HUES64 (cell line): Measurements from ENCODE around the gene SEMA4G.
"Not testable (repeated sequence)": the region's sequence is repeated elsewhere in the genome, so short reads cannot be mapped to it uniquely, and the experiment has no call there.

Experiments used
- H3K27ac ChIP-seq: 2 replicates; pipeline ENCODE4 v1.7.0; 2013; ENCODE audit warnings: low read depth, low read length, inconsistent platforms
- H3K27me3 ChIP-seq: 2 replicates; pipeline ENCODE4 v1.6.1; 2013; ENCODE audit warnings: mild to moderate bottlenecking, low read length; ENCODE audit not compliant: insufficient read depth
- H3K36me3 ChIP-seq: 2 replicates; pipeline ENCODE4 v1.6.1; 2013; ENCODE audit warnings: mild to moderate bottlenecking, low read length; ENCODE audit not compliant: insufficient read depth
- H3K4me1 ChIP-seq: 2 replicates; pipeline ENCODE4 v1.6.1; 2013; ENCODE audit warnings: mild to moderate bottlenecking, low read length, moderate library complexity; ENCODE audit not compliant: insufficient read depth
- H3K4me3 ChIP-seq: 2 replicates; pipeline ENCODE4 v1.5.1; 2013; ENCODE audit warnings: mild to moderate bottlenecking, low read length, moderate library complexity
- H3K9ac ChIP-seq: 2 replicates; pipeline ENCODE4 v1.6.1; 2013; ENCODE audit warnings: mild to moderate bottlenecking, low read depth, low read length
- H3K9me3 ChIP-seq: 2 replicates; pipeline ENCODE4 v1.6.1; 2013; ENCODE audit warnings: low read depth, low read length; ENCODE audit not compliant: insufficient read depth
- whole genome bisulfite sequencing: fragments of 150-250, 120-280 bp; methylation state at CpG from one replicate; pipeline ENCODE4 v1.1.7; 2013; ENCODE audit warnings: missing lambda C conversion rate; 5-methylcytosine and 5-hydroxymethylcytosine counted together

Gene SEMA4G

GRCh38 chr10:100972115-100972903 is 3.0 kb downstream of the SEMA4G start:
- H3K9me3 ChIP-seq = no peaks in the 10 kb centered on the region
- peaks cover 8% of the 10 kb centered on the region for H3K27me3 ChIP-seq
- no peaks in the 10 kb centered on the region for H3K36me3 ChIP-seq
- H3K4me1 ChIP-seq = peaks cover 9% of the 10 kb centered on the region; the same call in 1 of the 2 replicates
- H3K9ac ChIP-seq = no peak overlapping the region
- WGBS = 83% methylated on average over 13 of the region's 13 CpGs
- H3K4me3 ChIP-seq = no peak overlapping the region
- H3K27ac ChIP-seq = no peak overlapping the region

GRCh38 chr10:100972904-100973535 is 3.7 kb downstream of the SEMA4G start:
- H3K4me1 ChIP-seq = peaks cover 9% of the 10 kb centered on the region; the same call in 1 of the 2 replicates
- WGBS = 95% methylated on average over 6 of the region's 6 CpGs
- no peak overlapping the region for H3K4me3 ChIP-seq
- H3K36me3 ChIP-seq = no peaks in the 10 kb centered on the region
- peaks cover 8% of the 10 kb centered on the region for H3K27me3 ChIP-seq
- H3K27ac ChIP-seq = no peak overlapping the region
- H3K9ac ChIP-seq = no peak overlapping the region
- no peaks in the 10 kb centered on the region for H3K9me3 ChIP-seq

- not testable (repeated sequence) for H3K4me1 ChIP-seq, H3K4me3 ChIP-seq, H3K9me3 ChIP-seq, H3K27me3 ChIP-seq, H3K27ac ChIP-seq, H3K9ac ChIP-seq
- H3K36me3 ChIP-seq = peaks cover 12% of the 10 kb centered on the region; the same call in 1 of the 2 replicates
- 86% methylated on average over 8 of the region's 8 CpGs for WGBS
Measured at GRCh38 chr10:100975397-100975796, 6.1 kb downstream of the SEMA4G start.

- H3K9me3 ChIP-seq = no peaks in the 10 kb centered on the region
- H3K27me3 ChIP-seq = no peaks in the 10 kb centered on the region
- H3K36me3 ChIP-seq = peaks cover 23% of the 10 kb centered on the region
- H3K4me1 ChIP-seq = no peaks in the 10 kb centered on the region
- H3K27ac ChIP-seq = no peak overlapping the region
- no peak overlapping the region for H3K4me3 ChIP-seq
- 91% methylated on average over 3 of the region's 3 CpGs for WGBS
- H3K9ac ChIP-seq = no peak overlapping the region
Measured at GRCh38 chr10:100976906-100977305, 7.6 kb downstream of the SEMA4G start.

- no peaks in the 10 kb centered on the region for H3K27me3 ChIP-seq
- H3K27ac ChIP-seq = no peak overlapping the region
- whole genome bisulfite sequencing = 92% methylated on average over 6 of the region's 6 CpGs
- H3K9ac ChIP-seq = no peak overlapping the region
- H3K9me3 ChIP-seq = no peaks in the 10 kb centered on the region
- no peak overlapping the region for H3K4me3 ChIP-seq
- H3K36me3 ChIP-seq = peaks cover 23% of the 10 kb centered on the region
- no peaks in the 10 kb centered on the region for H3K4me1 ChIP-seq
Measured at GRCh38 chr10:100977436-100977835, 8.1 kb downstream of the SEMA4G start.

GRCh38 chr10:100978121-100978900 is 9.0 kb downstream of the SEMA4G start:
- H3K9me3 ChIP-seq = no peaks in the 10 kb centered on the region
- H3K4me3 ChIP-seq = no peak overlapping the region
- no peaks in the 10 kb centered on the region for H3K27me3 ChIP-seq
- 93% methylated on average over 13 of the region's 13 CpGs for WGBS
- no peak overlapping the region for H3K27ac ChIP-seq
- H3K9ac ChIP-seq = no peak overlapping the region
- peaks cover 30% of the 10 kb centered on the region for H3K36me3 ChIP-seq
- no peaks in the 10 kb centered on the region for H3K4me1 ChIP-seq

- 94% methylated on average over 10 of the region's 10 CpGs for WGBS
- Histone ChIP-seq H3K27ac (no peak overlapping the region), H3K4me3 (no peak overlapping the region), H3K4me1 (no peaks in the 10 kb centered on the region), H3K9ac (no peak overlapping the region), H3K27me3 (no peaks in the 10 kb centered on the region), H3K9me3 (no peaks in the 10 kb centered on the region), H3K36me3 (peaks cover 31% of the 10 kb centered on the region)
Measured at GRCh38 chr10:100978901-100979195, 9.5 kb downstream of the SEMA4G start.

GRCh38 chr10:100979791-100980272 is 10.5 kb downstream of the SEMA4G start:
- H3K36me3 ChIP-seq = peaks cover 31% of the 10 kb centered on the region
- H3K4me1 ChIP-seq = no peaks in the 10 kb centered on the region
- no peaks in the 10 kb centered on the region for H3K9me3 ChIP-seq
- H3K9ac ChIP-seq = no peak overlapping the region
- 94% methylated on average over 16 of the region's 16 CpGs for WGBS
- H3K4me3 ChIP-seq = no peak overlapping the region
- H3K27ac ChIP-seq = no peak overlapping the region
- H3K27me3 ChIP-seq = no peaks in the 10 kb centered on the region

GRCh38 chr10:100980311-100980710 is 11.0 kb downstream of the SEMA4G start:
- H3K9ac ChIP-seq = no peak overlapping the region
- WGBS = 87% methylated on average over 2 of the region's 2 CpGs
- H3K27me3 ChIP-seq = no peaks in the 10 kb centered on the region
- H3K4me1 ChIP-seq = no peaks in the 10 kb centered on the region
- H3K4me3 ChIP-seq = no peak overlapping the region
- H3K36me3 ChIP-seq = peaks cover 31% of the 10 kb centered on the region
- no peak overlapping the region for H3K27ac ChIP-seq
- H3K9me3 ChIP-seq = no peaks in the 10 kb centered on the region

- 98% methylated on average over 7 of the region's 7 CpGs for WGBS
- H3K36me3 ChIP-seq = peaks cover 33% of the 10 kb centered on the region
- H3K9ac ChIP-seq = no peak overlapping the region
- no peaks in the 10 kb centered on the region for H3K27me3 ChIP-seq
- no peaks in the 10 kb centered on the region for H3K9me3 ChIP-seq
- H3K27ac ChIP-seq = no peak overlapping the region
- H3K4me3 ChIP-seq = no peak overlapping the region
- no peaks in the 10 kb centered on the region for H3K4me1 ChIP-seq
Measured at GRCh38 chr10:100980711-100981110, 11.4 kb downstream of the SEMA4G start.

GRCh38 chr10:100981178-100981772 is 12.0 kb downstream of the SEMA4G start:
- Histone ChIP-seq H3K36me3 (peaks cover 38% of the 10 kb centered on the region), H3K9me3 (no peaks in the 10 kb centered on the region), H3K9ac (no peak overlapping the region), H3K4me1 (no peaks in the 10 kb centered on the region), H3K4me3 (no peak overlapping the region), H3K27ac (no peak overlapping the region), H3K27me3 (no peaks in the 10 kb centered on the region)
- 91% methylated on average over 5 of the region's 5 CpGs for WGBS
